GM10248 (cell line): Measurements from ENCODE around the gene ATP1A3.
A peak's percentile ranks its signal among the peaks of the same experiment; 100 is the strongest.

ENCODE experiments used
- CTCF ChIA-PET: fragments of 300-600 bp; sonication (Branson Sonifier 250); formaldehyde crosslinking; extraction: SDS; loops from one replicate; lab custom pipeline; 2021; ENCODE audit warnings: antibody characterized with exemption; lab: Yijun Ruan, JAX
- POLR2A ChIA-PET: fragments of 350-650 bp; sonication (Branson Sonifier 250); formaldehyde crosslinking; extraction: SDS; loops from one replicate; lab custom pipeline; 2020; ENCODE audit warnings: antibody characterized with exemption; lab: Yijun Ruan, JAX
- DNase-seq: peaks from one replicate; pipeline ENCODE4 v3.0.0; 2012; ENCODE audit errors: extremely low spot score
- TF ChIP-seq, protein P1 (sequence below): IDR thresholded peaks from 2 replicates; pipeline ENCODE4 v1.5.1; 2012; ENCODE audit warnings: mild to moderate bottlenecking, low read depth; ENCODE audit errors: extremely low read depth, missing control alignments, control extremely low read depth

Gene ATP1A3

DNA sequence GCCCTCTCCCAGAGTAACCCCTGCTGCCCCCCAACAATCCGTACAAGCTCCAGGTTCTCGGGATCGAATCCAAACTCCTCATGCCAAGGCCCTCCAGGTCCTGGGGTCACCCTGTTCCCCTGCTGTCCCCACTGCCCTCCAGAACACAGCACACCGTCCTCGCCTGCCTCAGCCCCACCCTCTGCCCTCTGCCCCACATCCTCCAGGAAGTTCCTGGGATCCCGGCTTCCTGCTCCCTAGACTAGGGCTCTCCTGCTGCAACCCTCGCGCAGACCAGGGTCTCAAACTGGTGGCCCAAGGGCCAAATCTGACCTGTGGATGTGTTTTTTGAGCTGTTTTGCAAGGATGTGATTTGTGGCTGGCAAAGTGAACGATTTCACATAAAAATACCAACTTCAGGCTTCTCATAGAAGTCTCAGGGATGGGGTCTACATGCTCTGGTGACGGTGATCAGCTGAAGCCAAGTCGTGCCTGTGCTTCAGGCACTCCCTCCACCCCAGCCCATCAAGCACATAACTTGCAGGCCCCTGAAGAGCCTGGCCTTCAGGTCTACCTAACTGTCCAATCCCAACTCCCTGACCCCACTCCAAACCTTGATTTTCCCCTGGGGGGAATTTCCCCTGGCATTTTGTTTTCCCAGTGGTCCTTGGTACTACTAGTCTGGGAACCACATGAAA, 36.7 kb downstream of the ATP1A3 start:
- ChIA-PET POLR2A (interaction anchor here (0.6 to 3.9 kb wide), 2 partner anchors 85 to 92 kb away, joined by 3 to 13 read pairs; no protein-coding TSS in a partner anchor), CTCF (interaction anchor here (0.9 to 4.3 kb wide), 18 partner anchors 10 to 204 kb away, joined by 3 to 32 read pairs (median 5); partner anchors contain the start of genes ERFL and RPS19)
- no peak for DNase-seq

DNA sequence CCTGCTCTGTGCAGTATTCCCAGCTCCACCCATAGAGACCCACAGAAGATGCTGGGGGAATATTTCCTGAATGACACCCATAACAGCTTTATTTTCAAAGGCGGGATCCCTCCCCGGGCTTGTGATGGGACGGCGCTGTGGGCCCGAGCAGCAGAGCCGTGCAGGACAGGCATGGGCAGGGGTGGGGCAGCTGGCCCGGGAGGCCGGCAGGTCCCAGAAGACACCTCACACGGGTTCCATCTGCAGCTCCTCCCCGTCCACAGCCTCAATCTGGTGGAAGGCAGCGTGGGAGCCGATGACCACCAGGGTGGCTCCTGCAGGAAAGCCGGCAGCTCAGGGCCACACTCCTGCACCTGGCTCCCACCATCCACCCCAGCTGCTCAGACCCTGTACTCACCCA, 37.4 kb downstream of the ATP1A3 start:
- ChIA-PET POLR2A (interaction anchor here (0.6 to 3.9 kb wide), 2 partner anchors 84 to 92 kb away, joined by 3 to 13 read pairs; no protein-coding TSS in a partner anchor), CTCF (interaction anchor here (1.0 to 4.3 kb wide), 12 partner anchors 9 to 161 kb away, joined by 3 to 32 read pairs (median 4); partner anchors contain the start of genes ERFL and RPS19)
- TF ChIP-seq, protein P1, sequence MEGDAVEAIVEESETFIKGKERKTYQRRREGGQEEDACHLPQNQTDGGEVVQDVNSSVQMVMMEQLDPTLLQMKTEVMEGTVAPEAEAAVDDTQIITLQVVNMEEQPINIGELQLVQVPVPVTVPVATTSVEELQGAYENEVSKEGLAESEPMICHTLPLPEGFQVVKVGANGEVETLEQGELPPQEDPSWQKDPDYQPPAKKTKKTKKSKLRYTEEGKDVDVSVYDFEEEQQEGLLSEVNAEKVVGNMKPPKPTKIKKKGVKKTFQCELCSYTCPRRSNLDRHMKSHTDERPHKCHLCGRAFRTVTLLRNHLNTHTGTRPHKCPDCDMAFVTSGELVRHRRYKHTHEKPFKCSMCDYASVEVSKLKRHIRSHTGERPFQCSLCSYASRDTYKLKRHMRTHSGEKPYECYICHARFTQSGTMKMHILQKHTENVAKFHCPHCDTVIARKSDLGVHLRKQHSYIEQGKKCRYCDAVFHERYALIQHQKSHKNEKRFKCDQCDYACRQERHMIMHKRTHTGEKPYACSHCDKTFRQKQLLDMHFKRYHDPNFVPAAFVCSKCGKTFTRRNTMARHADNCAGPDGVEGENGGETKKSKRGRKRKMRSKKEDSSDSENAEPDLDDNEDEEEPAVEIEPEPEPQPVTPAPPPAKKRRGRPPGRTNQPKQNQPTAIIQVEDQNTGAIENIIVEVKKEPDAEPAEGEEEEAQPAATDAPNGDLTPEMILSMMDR: no peak
- DNase-seq: no peak

More for the DNA sequence above, 36.7 kb downstream of the ATP1A3 start:
- TF ChIP-seq, protein P1: no peak

DNA sequence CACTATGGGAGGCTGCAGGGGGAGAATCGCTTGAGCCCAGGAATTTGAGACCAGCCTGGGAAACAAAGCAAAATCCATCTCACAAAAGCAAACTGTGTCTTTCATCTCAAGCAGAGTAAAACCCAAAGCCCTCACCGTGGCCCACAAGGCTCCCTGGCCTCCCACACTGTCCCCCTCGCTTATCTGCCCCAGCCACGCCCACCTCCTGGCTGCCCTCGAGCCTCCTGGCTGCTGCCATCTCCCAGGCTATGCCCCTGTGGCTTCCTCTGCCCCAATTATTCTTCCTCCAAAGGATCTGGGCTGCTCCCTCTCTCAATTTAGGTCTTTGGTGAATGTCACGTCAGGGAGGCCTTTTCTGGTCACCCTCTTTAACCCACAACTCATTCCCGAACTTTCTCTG, 38.5 kb downstream of the ATP1A3 start:
- TF ChIP-seq, protein P1: no peak
- DNase-seq: no peak
- POLR2A ChIA-PET: no interaction called here
- CTCF ChIA-PET: interaction anchor here (1.0 to 4.3 kb wide), 3 partner anchors 19 to 83 kb away, joined by 3 to 32 read pairs (median 4); no protein-coding TSS in a partner anchor

DNA sequence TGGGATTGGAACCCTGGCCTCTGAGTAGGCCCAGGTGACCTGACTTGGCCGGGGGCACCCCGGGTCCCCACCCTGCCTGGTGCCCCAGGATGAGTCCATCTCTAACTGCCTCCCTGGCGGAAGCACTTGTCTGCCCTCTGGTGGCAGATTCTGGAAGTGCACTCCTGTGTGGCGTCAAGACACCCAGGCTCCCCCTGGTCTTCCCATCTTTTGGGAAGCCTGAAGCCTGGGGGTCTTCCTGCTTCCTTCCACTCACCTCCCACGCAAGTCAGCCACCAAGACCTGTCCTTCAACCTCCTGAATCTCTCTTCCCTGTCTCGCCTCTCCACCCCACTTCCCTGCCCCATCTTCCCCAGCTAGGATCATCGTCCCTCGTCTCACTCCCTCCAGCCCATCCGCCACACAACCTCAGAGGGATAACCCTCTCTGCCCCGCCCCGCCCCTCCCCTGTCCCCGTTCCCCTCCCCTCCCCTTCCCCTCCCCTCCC, 42.3 kb downstream of the ATP1A3 start:
- POLR2A ChIA-PET: no interaction called here
- peak; percentile 85 for DNase-seq
- TF ChIP-seq, protein P1: peak; percentile 99
- CTCF ChIA-PET: interaction anchor here (0.6 to 3.7 kb wide), 13 partner anchors 9 to 117 kb away, joined by 3 to 52 read pairs (median 4); partner anchors contain the start of genes CD79A and ERFL

DNA sequence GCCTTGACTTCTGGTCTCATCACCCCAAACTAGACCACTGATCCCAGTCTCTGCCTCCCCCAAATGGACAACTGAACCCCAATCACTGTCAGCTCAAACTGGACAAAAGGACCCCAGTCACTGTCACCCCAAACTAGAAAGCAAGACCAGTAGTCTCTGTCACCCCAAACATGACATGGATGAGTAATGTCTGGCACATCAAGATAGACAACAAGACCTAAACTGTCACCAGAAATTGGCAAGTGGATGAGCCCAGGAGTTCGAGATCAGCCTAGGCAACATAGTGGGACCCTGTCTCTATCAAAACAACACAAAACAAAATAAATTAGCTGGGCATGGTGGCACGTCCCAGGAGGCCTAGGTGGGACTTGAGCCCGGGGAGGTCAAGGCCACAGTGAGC, 46.9 kb downstream of the ATP1A3 start:
- DNase-seq: no peak
- POLR2A ChIA-PET: interaction anchor here (2.5 kb wide), 1 partner anchor 87 kb away, joined by 12 read pairs; the partner anchor contains the start of gene RPS19
- CTCF ChIA-PET: interaction anchor here (0.9 to 6.1 kb wide), 8 partner anchors 10 to 112 kb away, joined by 3 to 48 read pairs (median 6); partner anchors contain the start of genes CD79A, RABAC1 and RPS19
- TF ChIP-seq, protein P1: no peak

DNA sequence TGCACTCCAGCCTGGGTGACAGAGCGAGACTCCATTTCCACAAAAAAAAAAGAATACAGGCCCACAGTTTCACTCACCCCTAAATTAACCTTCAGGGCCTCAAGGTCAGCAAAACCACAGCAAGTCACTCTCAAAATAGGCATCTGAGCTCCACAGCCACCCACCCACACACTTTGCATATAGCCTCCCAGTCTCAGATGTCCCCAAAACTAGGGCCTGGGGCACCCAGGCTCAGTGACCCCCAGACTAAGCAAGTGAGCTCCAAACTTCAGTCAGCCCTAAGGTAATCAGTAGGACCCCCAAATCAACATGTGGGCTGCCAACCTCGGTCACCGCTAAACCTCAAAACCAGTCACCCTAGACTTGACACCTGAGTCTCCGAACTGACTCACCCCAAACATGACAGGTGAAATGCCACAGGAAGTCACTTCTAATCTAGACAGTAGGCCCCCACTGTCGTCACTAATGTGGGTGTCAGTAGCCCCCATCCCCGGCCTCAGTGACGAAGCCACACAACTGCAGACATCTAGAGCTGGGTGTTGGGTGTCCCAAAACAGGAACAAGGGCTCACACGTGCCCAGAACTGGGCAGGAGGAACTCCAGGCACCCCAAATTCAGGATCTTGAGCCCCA, 48.8 kb downstream of the ATP1A3 start:
- peak; percentile 88 for DNase-seq
- ChIA-PET POLR2A (interaction anchor here (0.7 to 2.5 kb wide), 11 partner anchors 8 to 246 kb away, joined by 3 to 12 read pairs (median 7); partner anchors contain the start of gene RPS19), CTCF (interaction anchor here (0.6 to 6.1 kb wide), 13 partner anchors 10 to 85 kb away, joined by 3 to 48 read pairs (median 5); partner anchors contain the start of genes CD79A, RABAC1 and RPS19)
- TF ChIP-seq, protein P1: no peak
